ENCODE results near the gene ENO2.
"Not testable (repeated sequence)": the region's sequence is repeated elsewhere in the genome, so short reads cannot be mapped to it uniquely, and the experiment has no call there.

The ENO2 gene

GRCh38 chr12:6886206-6886999 is 28.0 kb upstream of the ENO2 start:
- not testable (repeated sequence) for DNase-seq (ENCODE audit: low spot score)

GRCh38 chr12:6887460-6887859 is 26.9 kb upstream of the ENO2 start:
- DNase-seq (ENCODE audit: low spot score) = no peak

- DNase-seq (ENCODE audit: low spot score) = no peak
These were observed 26.0 kb upstream of the ENO2 start for GRCh38 chr12:6888360-6888759.

GRCh38 chr12:6888794-6889193 is 25.6 kb upstream of the ENO2 start:
- DNase-seq (ENCODE audit: low spot score) = not testable (repeated sequence)

- DNase-seq (ENCODE audit: low spot score) = not testable (repeated sequence)
These were observed 24.4 kb upstream of the ENO2 start for GRCh38 chr12:6889775-6890573.

- peak; percentile 94 for DNase-seq (ENCODE audit: low spot score)
These were observed 23.4 kb upstream of the ENO2 start for GRCh38 chr12:6890789-6891645.

- DNase-seq (ENCODE audit: low spot score) = no peak
These were observed 22.8 kb upstream of the ENO2 start for GRCh38 chr12:6891646-6892001.

GRCh38 chr12:6892683-6893082 is 21.7 kb upstream of the ENO2 start:
- not testable (repeated sequence) for DNase-seq (ENCODE audit: low spot score)

- no peak for DNase-seq (ENCODE audit: low spot score)
These were observed 20.1 kb upstream of the ENO2 start for GRCh38 chr12:6894321-6894720.

- no peak for DNase-seq (ENCODE audit: low spot score)
These were observed 17.4 kb upstream of the ENO2 start for GRCh38 chr12:6896846-6897435.

- no peak for DNase-seq (ENCODE audit: low spot score)
These were observed 15.0 kb upstream of the ENO2 start for GRCh38 chr12:6899427-6899826.

GRCh38 chr12:6899837-6900519 is 14.4 kb upstream of the ENO2 start:
- DNase-seq (ENCODE audit: low spot score) = no peak

GRCh38 chr12:6902448-6902847 is 11.9 kb upstream of the ENO2 start:
- DNase-seq (ENCODE audit: low spot score) = no peak

- no peak for DNase-seq (ENCODE audit: low spot score)
These were observed 10.7 kb upstream of the ENO2 start for GRCh38 chr12:6903722-6904121.

- peak; percentile 99 for DNase-seq (ENCODE audit: low spot score)
These were observed 9.8 kb upstream of the ENO2 start, which contains the start of gene LRRC23 for GRCh38 chr12:6904280-6905276. TSS of gene LRRC23 (plus strand) at chr12:6904822. CDS start at chr12:6905634, 812 bp downstream.

- DNase-seq (ENCODE audit: low spot score) = no peak
These were observed 8.9 kb upstream of the ENO2 start for GRCh38 chr12:6905414-6906040.

- not testable (repeated sequence) for DNase-seq (ENCODE audit: low spot score)
These were observed 6.2 kb upstream of the ENO2 start for GRCh38 chr12:6908141-6908540.

GRCh38 chr12:6909421-6910145 is 4.8 kb upstream of the ENO2 start:
- DNase-seq (ENCODE audit: low spot score) = no peak

Measured in COLO829 (cell line).